Gastroesophageal sphincter (tissue), 4 donors: Measurements from ENCODE around the gene PHLDB2. TPM values are rescaled to one million over a fixed set of nuclear protein-coding genes. Genes with fewer than 3 reads are reported as not detected.

Experiments used
- ATAC-seq: fragments of 150-250 bp; one replicate; pipeline ENCODE4 v1.9.1; 2016; ENCODE audit warnings: mild to moderate bottlenecking, moderate library complexity
- H3K27ac ChIP-seq, 4 donors: fragments of 200-600 bp; sonication (generic) in 3 of 4; 1 replicate in 3 of 4; 2 replicates in 1 of 4; pipeline ENCODE4 v1.5.1; 2016 to 2019
- H3K27me3 ChIP-seq: fragments of 200-600 bp; sonication (generic); one replicate; pipeline ENCODE4 v1.5.1; 2019
- H3K36me3 ChIP-seq, 2 donors: fragments of 200-600 bp; sonication (generic); one replicate each; pipeline ENCODE4 v1.5.1; 2019; ENCODE audit warnings: control low read depth in 1 of 2
- H3K4me1 ChIP-seq, 3 donors: fragments of 200-600 bp; sonication (generic); 1 replicate in 2 of 3; 2 replicates in 1 of 3; pipeline ENCODE4 v1.5.1; 2016 to 2019; ENCODE audit warnings: control low read depth in 2 of 3
- H3K4me3 ChIP-seq, 2 donors: fragments of 200-600 bp; sonication (generic); one replicate each; pipeline ENCODE4 v1.5.1; 2019; ENCODE audit warnings: mild to moderate bottlenecking in 1 of 2, moderate library complexity in 1 of 2
- H3K9me3 ChIP-seq, 3 donors: fragments of 200-600 bp; sonication (generic); one replicate each; pipeline ENCODE4 v1.5.1; 2017 to 2019; ENCODE audit warnings: control low read depth in 2 of 3
- CTCF ChIP-seq, 4 experiments: fragments of 200-600 bp in 2 of 4; fragments of 450-650 bp in 2 of 4; sonication (generic) in 1 of 4; IDR thresholded peaks; one replicate each; pipeline ENCODE4 v1.5.1; 2017 to 2019; ENCODE audit warnings: antibody characterized with exemption in 4 of 4, mild to moderate bottlenecking in 2 of 4, moderate library complexity in 2 of 4
- EP300 ChIP-seq: sonication (generic); formaldehyde crosslinking; IDR thresholded peaks from one replicate; pipeline ENCODE4 v1.6.1; 2017; ENCODE audit warnings: antibody characterized with exemption, mild to moderate bottlenecking
- POLR2A ChIP-seq, 2 donors: fragments of 450-650 bp; IDR thresholded peaks; one replicate each; pipeline ENCODE4 v1.6.1; 2017; ENCODE audit warnings: antibody characterized with exemption in 2 of 2, mild to moderate bottlenecking in 2 of 2, moderate library complexity in 1 of 2
- POLR2AphosphoS5 ChIP-seq: sonication (generic); formaldehyde crosslinking; IDR thresholded peaks from one replicate; pipeline ENCODE4 v1.6.1; 2017; ENCODE audit warnings: antibody characterized with exemption
- WGBS, 2 donors: methylation state at CpG; one replicate each; pipeline ENCODE4 v1.1.5; 2018; ENCODE audit warnings: low coverage in 1 of 2; 5-methylcytosine and 5-hydroxymethylcytosine counted together
- total RNA-seq, 4 donors: library from RNA; depleted of rRNA; stranded (reverse); fragments of >200 nt; gene quantifications; one replicate each; pipeline ENCODE4 v1.1.0, GENCODE V29; 2016

Gene PHLDB2
- total RNA-seq, 4 donors from 2014 or later = 52.1 to 115 (median 77.4) TPM

DNA sequence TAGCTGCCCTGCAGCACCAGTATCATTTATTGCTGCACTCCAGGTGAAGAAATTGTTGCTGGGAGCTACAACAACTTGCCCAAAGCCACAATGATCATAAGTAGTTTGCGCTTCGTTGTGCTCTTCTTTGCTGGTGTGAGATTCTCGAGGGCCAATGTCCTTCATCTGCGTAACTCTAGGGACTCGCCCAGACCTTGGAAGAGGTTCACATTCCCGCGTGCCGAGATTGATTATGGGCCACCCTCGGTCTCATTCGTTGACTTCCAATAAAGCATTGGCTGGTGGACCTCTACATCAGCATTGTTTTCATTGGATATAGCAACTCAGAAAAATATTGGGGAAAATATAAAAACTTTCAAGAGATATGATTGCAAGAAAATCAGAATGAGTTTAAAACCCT is 423 bp upstream of the PHLDB2 start:
- no peaks in the 10 kb centered on the region for H3K9me3 ChIP-seq
- H3K4me1 ChIP-seq = peaks cover 4 to 44% (median 6%) of the 10 kb centered on the region in 3 donors
- no peaks in the 10 kb centered on the region for H3K36me3 ChIP-seq
- peak overlapping the region; percentile 97 to 99 (median 99) for H3K27ac ChIP-seq
- peak overlapping the region; percentile 93 to 97 for H3K4me3 ChIP-seq
- TF ChIP-seq POLR2AphosphoS5 (no peak), EP300 (no peak), CTCF (IDR thresholded peaks at IDR 0.05) (no peak), POLR2A (IDR thresholded peaks at IDR 0.05) (no peak)
- no peaks in the 10 kb centered on the region for H3K27me3 ChIP-seq
- ATAC-seq = no peak
- WGBS, 2 donors = 40 to 55% methylated on average over 5 to 10 of the region's 10 CpGs

GRCh38 chr3:111859974-111860859 is 1.2 kb downstream of the PHLDB2 start:
- 0 to 1% methylated on average over 12 to 21 of the region's 35 CpGs for whole genome bisulfite sequencing, 2 donors
- Histone ChIP-seq H3K4me1 (peaks cover 12 to 58% (median 16%) of the 10 kb centered on the region in 3 donors), H3K27me3 (no peaks in the 10 kb centered on the region), H3K4me3 (peak overlapping the region; percentile 93 to 97), H3K36me3 (no peaks in the 10 kb centered on the region), H3K9me3 (no peaks in the 10 kb centered on the region), H3K27ac (peak overlapping the region; percentile 97 to 99 (median 99))
- peak; percentile 75 for ATAC-seq
- TF ChIP-seq CTCF (IDR thresholded peaks at IDR 0.05) (peak; percentile 43 to 77 (median 72)), EP300 (no peak), POLR2AphosphoS5 (peak; percentile 69), POLR2A (IDR thresholded peaks at IDR 0.05) (peak; percentile 51 to 63)

- Histone ChIP-seq H3K4me3 (peak overlapping the region; percentile 93 to 97), H3K27ac (peak overlapping the region; percentile 97 to 99 (median 99)), H3K4me1 (peaks cover 12 to 68% (median 21%) of the 10 kb centered on the region in 3 donors), H3K36me3 (no peaks in the 10 kb centered on the region), H3K27me3 (no peaks in the 10 kb centered on the region), H3K9me3 (no peaks in the 10 kb centered on the region)
- ATAC-seq = no peak
- 8 to 31% methylated on average over 7 of the region's 7 CpGs for WGBS, 2 donors
- no peak for TF ChIP-seq POLR2A (IDR thresholded peaks at IDR 0.05)
- no peak for TF ChIP-seq EP300
- TF ChIP-seq CTCF (IDR thresholded peaks at IDR 0.05) = no peak
- TF ChIP-seq POLR2AphosphoS5 = no peak
These were observed 2.3 kb downstream of the PHLDB2 start for GRCh38 chr3:111861391-111861790.

GRCh38 chr3:111862415-111862814 is 3.4 kb downstream of the PHLDB2 start:
- WGBS, 2 donors = 92 to 100% methylated on average over 1 to 2 of the region's 5 CpGs
- Histone ChIP-seq H3K9me3 (no peaks in the 10 kb centered on the region), H3K36me3 (no peaks in the 10 kb centered on the region), H3K27ac (peak overlapping the region in 3 of 4 donors; percentile 99), H3K4me3 (no peak overlapping the region), H3K27me3 (no peaks in the 10 kb centered on the region), H3K4me1 (peaks cover 12 to 70% (median 23%) of the 10 kb centered on the region in 3 donors)
- no peak for ATAC-seq
- no peak for TF ChIP-seq POLR2A (IDR thresholded peaks at IDR 0.05)
- TF ChIP-seq EP300 = no peak
- TF ChIP-seq CTCF (IDR thresholded peaks at IDR 0.05) = no peak
- TF ChIP-seq POLR2AphosphoS5 = no peak

DNA sequence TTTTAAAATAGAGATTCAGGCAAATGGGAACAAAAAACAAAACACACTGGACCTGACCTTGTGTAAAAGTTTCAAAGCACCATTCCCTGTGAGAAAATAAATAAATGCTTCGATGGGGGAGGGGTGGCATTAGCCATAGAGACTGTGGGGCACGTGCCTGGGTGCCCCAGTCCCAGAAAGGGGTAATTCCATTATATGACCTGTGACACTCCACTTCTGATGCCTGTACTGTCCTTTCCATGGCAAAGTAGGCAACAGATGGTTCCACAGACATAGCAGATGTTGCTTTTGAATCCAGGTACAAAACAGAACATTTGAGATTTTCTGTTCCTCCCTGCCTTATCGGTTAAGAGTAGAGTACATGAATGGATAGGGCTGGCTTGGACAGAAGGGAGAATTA is 3.9 kb downstream of the PHLDB2 start:
- Histone ChIP-seq H3K9me3 (no peaks in the 10 kb centered on the region), H3K36me3 (no peaks in the 10 kb centered on the region), H3K27me3 (no peaks in the 10 kb centered on the region), H3K4me1 (peaks cover 12 to 75% (median 27%) of the 10 kb centered on the region in 3 donors), H3K27ac (peak overlapping the region in 3 of 4 donors; percentile 99), H3K4me3 (no peak overlapping the region)
- no peak for TF ChIP-seq POLR2A (IDR thresholded peaks at IDR 0.05)
- TF ChIP-seq CTCF (IDR thresholded peaks at IDR 0.05) = no peak
- no peak for TF ChIP-seq POLR2AphosphoS5
- TF ChIP-seq EP300 = no peak
- ATAC-seq = no peak
- 62 to 64% methylated on average over 3 of the region's 3 CpGs for WGBS, 2 donors
